HepG2 (cell line): ENCODE results near the gene CYP2A6. TPM values are rescaled to one million over a fixed set of nuclear protein-coding genes. Genes with fewer than 3 reads are reported as not detected.

ENCODE experiments used
- CBFB ChIP-seq: sonication (generic); formaldehyde crosslinking; IDR thresholded peaks from 2 replicates; pipeline ENCODE4 v1.4.0; 2020; ENCODE audit warnings: missing genetic modification reagents
- CENPBD1 ChIP-seq: sonication (generic); formaldehyde crosslinking; IDR thresholded peaks from 2 replicates; pipeline ENCODE4 v1.8.0; 2022; ENCODE audit warnings: missing genetic modification reagents, low read depth, mild to moderate bottlenecking, borderline replicate concordance
- CREBL2 ChIP-seq: sonication (generic); formaldehyde crosslinking; IDR thresholded peaks from 2 replicates; pipeline ENCODE4 v1.8.1; 2023; ENCODE audit warnings: missing genetic modification reagents, mild to moderate bottlenecking, borderline replicate concordance
- GABPA ChIP-seq, 2 experiments: IDR thresholded peaks; 2 replicates each; pipeline ENCODE4 v1.6.1; 2011 to 2016; ENCODE audit warnings: low read depth in 2 of 2, low read length in 1 of 2, missing biosample characterization in 1 of 2, missing genetic modification characterization in 1 of 2
- GATA4 ChIP-seq: sonication (generic); IDR thresholded peaks from 2 replicates; pipeline ENCODE4 v1.6.1; 2016; ENCODE audit warnings: antibody characterized with exemption, low read depth, borderline replicate concordance
- GFI1 ChIP-seq: sonication (generic); formaldehyde crosslinking; IDR thresholded peaks from 2 replicates; pipeline ENCODE4 v1.5.0; 2020; ENCODE audit warnings: missing genetic modification reagents, mild to moderate bottlenecking, borderline replicate concordance
- KMT2A ChIP-seq: sonication (generic); formaldehyde crosslinking; IDR thresholded peaks from 2 replicates; pipeline ENCODE4 v1.4.0; 2020; ENCODE audit warnings: missing genetic modification reagents
- MAFF ChIP-seq: IDR thresholded peaks from 2 replicates; pipeline ENCODE4 v1.6.1; 2011; ENCODE audit warnings: low read depth, low read length, improper control_type of control experiment
- MAFG ChIP-seq: sonication (generic); formaldehyde crosslinking; IDR thresholded peaks from 2 replicates; pipeline ENCODE4 v1.5.1; 2020; ENCODE audit warnings: mild to moderate bottlenecking, missing genetic modification reagents
- MAX ChIP-seq: IDR thresholded peaks from 2 replicates; pipeline ENCODE4 v1.6.1; 2012; ENCODE audit warnings: inconsistent platforms
- NR0B2 ChIP-seq: sonication (generic); formaldehyde crosslinking; IDR thresholded peaks from 2 replicates; pipeline ENCODE4 v1.4.0; 2020; ENCODE audit warnings: mild to moderate bottlenecking, missing genetic modification reagents
- NR2C2 ChIP-seq: sonication (generic); formaldehyde crosslinking; IDR thresholded peaks from 2 replicates; pipeline ENCODE4 v1.4.0; 2020; ENCODE audit warnings: missing genetic modification reagents, mild to moderate bottlenecking, moderate library complexity, borderline replicate concordance
- PHF21A ChIP-seq: sonication (generic); formaldehyde crosslinking; IDR thresholded peaks from 2 replicates; pipeline ENCODE4 v1.5.0; 2020; ENCODE audit warnings: mild to moderate bottlenecking, missing genetic modification reagents
- RAD51 ChIP-seq: fragments of 450-650 bp; IDR thresholded peaks from 2 replicates; pipeline ENCODE4 v1.6.1; 2016; ENCODE audit warnings: borderline replicate concordance
- RCOR2 ChIP-seq: IDR thresholded peaks from 2 replicates; pipeline ENCODE4 v1.6.1; 2016; ENCODE audit warnings: missing biosample characterization, missing genetic modification reagents
- TFDP2 ChIP-seq: sonication (generic); formaldehyde crosslinking; IDR thresholded peaks from 2 replicates; pipeline ENCODE4 v1.4.0; 2020; ENCODE audit warnings: missing genetic modification reagents
- ZFP36L2 ChIP-seq: sonication (generic); formaldehyde crosslinking; IDR thresholded peaks from 2 replicates; pipeline ENCODE4 v1.4.0; 2020; ENCODE audit warnings: missing genetic modification reagents
- ZFY ChIP-seq: sonication (generic); formaldehyde crosslinking; IDR thresholded peaks from 2 replicates; pipeline ENCODE4 v1.4.0; 2020; ENCODE audit warnings: missing genetic modification reagents
- ZNF138 ChIP-seq: sonication (generic); formaldehyde crosslinking; IDR thresholded peaks from 2 replicates; pipeline ENCODE4 v1.5.0; 2020; ENCODE audit warnings: mild to moderate bottlenecking, low read depth, missing genetic modification reagents
- ZNF296 ChIP-seq: sonication (generic); formaldehyde crosslinking; conservative IDR thresholded peaks from 2 replicates; pipeline ENCODE4 v1.5.0; 2020; ENCODE audit warnings: mild to moderate bottlenecking, missing genetic modification reagents
- ZNF335 ChIP-seq: sonication (generic); formaldehyde crosslinking; IDR thresholded peaks from 2 replicates; pipeline ENCODE4 v1.4.0; 2020; ENCODE audit warnings: missing genetic modification reagents
- ZNF432 ChIP-seq: sonication (generic); formaldehyde crosslinking; IDR thresholded peaks from 2 replicates; pipeline ENCODE4 v1.5.0; 2020; ENCODE audit warnings: missing genetic modification reagents, mild to moderate bottlenecking, borderline replicate concordance
- ZNF607 ChIP-seq: sonication (generic); formaldehyde crosslinking; IDR thresholded peaks from 2 replicates; pipeline ENCODE4 v1.5.1; 2020; ENCODE audit warnings: missing genetic modification reagents, mild to moderate bottlenecking, borderline replicate concordance
- ZNF776 ChIP-seq: sonication (generic); formaldehyde crosslinking; IDR thresholded peaks from 2 replicates; pipeline ENCODE4 v1.4.0; 2020; ENCODE audit warnings: mild to moderate bottlenecking, missing genetic modification reagents
- ZSCAN30 ChIP-seq: sonication (generic); formaldehyde crosslinking; IDR thresholded peaks from 2 replicates; pipeline ENCODE4 v1.5.0; 2020; ENCODE audit warnings: mild to moderate bottlenecking, missing genetic modification reagents
- polyA plus RNA-seq, 8 experiments: library from polyadenylated mRNA; depleted of rRNA in 3 of 8; stranded (reverse) in 7 of 8; unstranded in 1 of 8; fragments of >200 nt; fragmentation: Illumina TruSeq in 4 of 8; extraction: Trizol in 4 of 8; gene quantifications; 2 replicates each; pipeline versions ENCODE4 v1.2.1 to v1.2.3, GENCODE V29; 2011 to 2016; ENCODE audit warnings: low read depth in 4 of 8, missing spikeins in 1 of 8, mixed read lengths in 1 of 8; ENCODE audit not compliant: insufficient read depth in 1 of 8
- total RNA-seq, 5 experiments: library from RNA; depleted of rRNA; stranded (reverse); fragments of >200 nt; fragmentation: Illumina TruSeq; extraction: Trizol; gene quantifications; 2 replicates each; pipeline ENCODE4 v1.2.3, GENCODE V29; 2016; ENCODE audit warnings: low read depth in 1 of 5
- TF ChIP-seq, protein P1 (sequence below): sonication (generic); formaldehyde crosslinking; conservative IDR thresholded peaks from 2 replicates; pipeline ENCODE4 v1.4.0; 2020; ENCODE audit warnings: missing genetic modification reagents

Gene CYP2A6
- total and polyA plus RNA-seq, 2 of the 13 experiments (the other 11 are each of a cell fraction or from before 2014, with no cell fraction given): not detected

DNA sequence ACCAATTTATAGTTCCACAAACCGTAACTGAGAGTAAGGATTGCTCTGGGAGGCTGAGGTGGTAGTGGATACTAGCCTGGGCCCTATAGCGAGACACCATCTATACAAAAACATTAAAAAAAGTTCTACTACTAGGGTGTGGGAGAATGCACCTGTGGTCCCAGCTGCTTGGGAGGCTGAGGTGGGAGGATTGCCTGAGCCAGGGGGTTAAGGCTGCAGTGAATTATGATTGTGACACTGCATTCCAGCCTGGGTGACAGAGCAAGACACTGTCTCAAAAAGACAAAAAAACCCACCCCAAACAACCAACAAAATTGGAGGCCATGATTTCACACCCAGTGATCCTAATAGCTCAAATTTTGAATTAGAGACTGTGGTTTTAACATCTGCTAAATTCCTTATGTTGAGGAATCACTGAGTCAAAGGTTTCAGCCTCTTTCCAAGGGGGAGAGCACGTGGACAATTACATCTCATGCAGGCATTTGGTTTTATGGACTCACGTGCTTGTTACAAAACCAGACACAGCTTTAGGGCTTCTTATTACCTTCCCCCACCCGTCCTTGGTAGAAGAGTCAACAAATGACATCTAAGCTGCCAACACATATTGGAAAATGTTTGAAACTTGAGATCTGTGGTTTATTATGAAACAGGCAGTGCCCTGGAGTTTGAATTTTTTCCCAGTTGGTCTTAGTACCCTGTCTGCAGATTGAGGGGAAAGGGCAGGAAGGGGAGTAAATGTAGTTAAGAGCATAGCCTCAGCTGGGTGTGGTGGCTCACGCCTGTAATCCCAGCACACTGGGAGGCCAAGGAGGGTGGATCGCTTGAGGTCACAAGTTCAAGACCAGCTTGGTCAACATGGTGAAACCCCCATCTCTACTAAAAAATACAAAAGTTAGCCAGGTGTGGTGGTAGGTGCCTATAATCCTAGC, 18.5 kb downstream of the CYP2A6 start (continued):
- TF ChIP-seq CREBL2 (CRISPR knock-in tag): no peak
- TF ChIP-seq ZSCAN30 (CRISPR knock-in tag): no peak
- no peak for TF ChIP-seq CENPBD1 (CRISPR knock-in tag)
- no peak for TF ChIP-seq ZNF296 (CRISPR knock-in tag)
- no peak for TF ChIP-seq ZFY (CRISPR knock-in tag)
- TF ChIP-seq, protein P1, sequence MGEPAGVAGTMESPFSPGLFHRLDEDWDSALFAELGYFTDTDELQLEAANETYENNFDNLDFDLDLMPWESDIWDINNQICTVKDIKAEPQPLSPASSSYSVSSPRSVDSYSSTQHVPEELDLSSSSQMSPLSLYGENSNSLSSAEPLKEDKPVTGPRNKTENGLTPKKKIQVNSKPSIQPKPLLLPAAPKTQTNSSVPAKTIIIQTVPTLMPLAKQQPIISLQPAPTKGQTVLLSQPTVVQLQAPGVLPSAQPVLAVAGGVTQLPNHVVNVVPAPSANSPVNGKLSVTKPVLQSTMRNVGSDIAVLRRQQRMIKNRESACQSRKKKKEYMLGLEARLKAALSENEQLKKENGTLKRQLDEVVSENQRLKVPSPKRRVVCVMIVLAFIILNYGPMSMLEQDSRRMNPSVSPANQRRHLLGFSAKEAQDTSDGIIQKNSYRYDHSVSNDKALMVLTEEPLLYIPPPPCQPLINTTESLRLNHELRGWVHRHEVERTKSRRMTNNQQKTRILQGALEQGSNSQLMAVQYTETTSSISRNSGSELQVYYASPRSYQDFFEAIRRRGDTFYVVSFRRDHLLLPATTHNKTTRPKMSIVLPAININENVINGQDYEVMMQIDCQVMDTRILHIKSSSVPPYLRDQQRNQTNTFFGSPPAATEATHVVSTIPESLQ (CRISPR knock-in tag): no peak
- TF ChIP-seq ZNF335: no peak
- peak; percentile 82 for TF ChIP-seq PHF21A (CRISPR knock-in tag)
- TF ChIP-seq MAFF: no peak
- TF ChIP-seq NR2C2 (CRISPR knock-in tag): peak; percentile 80
- TF ChIP-seq ZNF138: no peak
- TF ChIP-seq NR0B2 (CRISPR knock-in tag): no peak
- TF ChIP-seq RAD51: peak; percentile 29; the same call in 1 of the 2 replicates
- TF ChIP-seq GATA4: peak; percentile 33; the same call in 1 of the 2 replicates
- TF ChIP-seq MAX: peak; percentile 86
- TF ChIP-seq TFDP2: peak; percentile 59
- TF ChIP-seq ZNF776: no peak
- TF ChIP-seq CBFB (CRISPR knock-in tag): peak; percentile 97
- TF ChIP-seq GABPA (IDR thresholded peaks at IDR 0.05; ENCODE audit: low read depth, low read length): no peak
- peak; percentile 46; the same call in 1 of the 2 replicates for TF ChIP-seq GABPA (CRISPR knock-in tag; IDR thresholded peaks at IDR 0.05; ENCODE audit: low read depth)
- TF ChIP-seq RCOR2 (CRISPR knock-in tag): peak; percentile 67
- no peak for TF ChIP-seq ZFP36L2
- TF ChIP-seq ZNF432: no peak
- TF ChIP-seq ZNF607 (CRISPR knock-in tag): no peak
- no peak for TF ChIP-seq MAFG (CRISPR knock-in tag)
- TF ChIP-seq GFI1 (CRISPR knock-in tag): peak; percentile 82
- no peak for TF ChIP-seq KMT2A (CRISPR knock-in tag)
